Embryonic facial prominence (tissue), 1 donor: Measurements from ENCODE around the gene TGFBR2.
"Not testable (repeated sequence)": the region's sequence is repeated elsewhere in the genome, so short reads cannot be mapped to it uniquely, and the experiment has no call there.

Source experiments
- DNase-seq: peaks from one replicate; pipeline ENCODE4 v3.0.0-alpha.2; 2016; ENCODE audit errors: extremely low spot score

The TGFBR2 gene

GRCh38 chr3:30657914-30658313 is 51.5 kb downstream of the TGFBR2 start:
- no peak for DNase-seq

GRCh38 chr3:30658328-30659052 is 52.1 kb downstream of the TGFBR2 start:
- DNase-seq: no peak

- no peak for DNase-seq
These were observed 53.1 kb downstream of the TGFBR2 start for GRCh38 chr3:30659270-30660130.

GRCh38 chr3:30660136-30660535 is 53.7 kb downstream of the TGFBR2 start:
- DNase-seq: no peak

GRCh38 chr3:30660656-30661055 is 54.3 kb downstream of the TGFBR2 start:
- no peak for DNase-seq

- DNase-seq: no peak
These were observed 54.9 kb downstream of the TGFBR2 start for GRCh38 chr3:30661098-30661873.

- no peak for DNase-seq
These were observed 56.4 kb downstream of the TGFBR2 start for GRCh38 chr3:30662836-30663235.

- DNase-seq: no peak
These were observed 57.3 kb downstream of the TGFBR2 start for GRCh38 chr3:30663533-30664241.

- DNase-seq: no peak
These were observed 58.1 kb downstream of the TGFBR2 start for GRCh38 chr3:30664459-30664858.

GRCh38 chr3:30664884-30665283 is 58.5 kb downstream of the TGFBR2 start:
- DNase-seq: no peak

- no peak for DNase-seq
These were observed 59.1 kb downstream of the TGFBR2 start for GRCh38 chr3:30665539-30665938.

- no peak for DNase-seq
These were observed 60.3 kb downstream of the TGFBR2 start for GRCh38 chr3:30666572-30667279.

GRCh38 chr3:30667280-30667651 is 60.9 kb downstream of the TGFBR2 start:
- no peak for DNase-seq

- DNase-seq: no peak
These were observed 61.7 kb downstream of the TGFBR2 start for GRCh38 chr3:30668051-30668609.

- DNase-seq: not testable (repeated sequence)
These were observed 63.0 kb downstream of the TGFBR2 start for GRCh38 chr3:30669360-30669934.

GRCh38 chr3:30670292-30670691 is 63.9 kb downstream of the TGFBR2 start:
- DNase-seq: no peak

GRCh38 chr3:30671527-30672286 is 65.3 kb downstream of the TGFBR2 start:
- no peak for DNase-seq

- no peak for DNase-seq
These were observed 65.9 kb downstream of the TGFBR2 start for GRCh38 chr3:30672287-30672735.

GRCh38 chr3:30672959-30673358 is 66.6 kb downstream of the TGFBR2 start:
- no peak for DNase-seq
